ENCODE measurements around the gene C3orf70. TPM values are rescaled to one million over a fixed set of nuclear protein-coding genes. Genes with fewer than 3 reads are reported as not detected.

Gene C3orf70
- total RNA-seq, 4 donors from 2014 or later: 13.9 to 16.4 (median 14.8) TPM

- in situ Hi-C loops (cut with MboI; ENCODE audit: low pct_ligation_motif_present in 1 of 4, low pct_unique_long_range_greater_than_20kb in 1 of 4, low sequenced_read_pairs in 3 of 4): loop anchor here in 3 of 4 donors (25.0 kb wide), 1 partner anchor 310 kb away; no protein-coding TSS in a partner anchor
- no peaks in the 10 kb centered on the region for H3K27me3 ChIP-seq
- DNase-seq: no peak
- H3K27ac ChIP-seq: no peak overlapping the region
- H3K9me3 ChIP-seq: no peaks in the 10 kb centered on the region
- H3K4me3 ChIP-seq: no peak overlapping the region
- intact Hi-C loops (cut with DNase I; ENCODE audit: low total_unique reads): no loop called here
- 79 to 87% methylated on average over 2 of the region's 2 CpGs for WGBS, 2 donors (ENCODE audit: low coverage in 1 of 2)
- no peak for TF ChIP-seq EP300 (IDR thresholded peaks at IDR 0.05; ENCODE audit: low read depth)
- TF ChIP-seq CTCF (IDR thresholded peaks at IDR 0.05): no peak
- TF ChIP-seq POLR2A (IDR thresholded peaks at IDR 0.05): no peak
- no peak for TF ChIP-seq POLR2AphosphoS5 (IDR thresholded peaks at IDR 0.05)
- peaks cover 0 to 10% (median 4%) of the 10 kb centered on the region in 4 donors for H3K36me3 ChIP-seq
- no peaks in the 10 kb centered on the region for H3K4me1 ChIP-seq
Measured at GRCh38 chr3:185197068-185197467, 44.2 kb upstream of the C3orf70 start.

- TF ChIP-seq CTCF (IDR thresholded peaks at IDR 0.05): no peak
- no peak for TF ChIP-seq POLR2AphosphoS5 (IDR thresholded peaks at IDR 0.05)
- no peak for TF ChIP-seq POLR2A (IDR thresholded peaks at IDR 0.05)
- no peak for TF ChIP-seq EP300 (IDR thresholded peaks at IDR 0.05; ENCODE audit: low read depth)
- Histone ChIP-seq H3K9me3 (no peaks in the 10 kb centered on the region), H3K27me3 (no peaks in the 10 kb centered on the region), H3K36me3 (peaks cover 0 to 10% (median 4%) of the 10 kb centered on the region in 4 donors), H3K4me1 (no peaks in the 10 kb centered on the region), H3K4me3 (no peak overlapping the region), H3K27ac (no peak overlapping the region)
- DNase-seq: no peak
- intact Hi-C loops (cut with DNase I; ENCODE audit: low total_unique reads) (no loop called here), in situ Hi-C loops (cut with MboI; ENCODE audit: low pct_ligation_motif_present in 1 of 4, low pct_unique_long_range_greater_than_20kb in 1 of 4, low sequenced_read_pairs in 3 of 4) (loop anchor here in 3 of 4 donors (25.0 kb wide), 1 partner anchor 308 kb away; no protein-coding TSS in a partner anchor)
- WGBS, 2 donors (ENCODE audit: low coverage in 1 of 2): 91 to 100% methylated on average over 2 to 4 of the region's 4 CpGs
Measured at GRCh38 chr3:185195652-185196051, 42.8 kb upstream of the C3orf70 start.

- intact Hi-C loops (cut with DNase I; ENCODE audit: low total_unique reads) (no loop called here), in situ Hi-C loops (cut with MboI; ENCODE audit: low pct_ligation_motif_present in 1 of 4, low pct_unique_long_range_greater_than_20kb in 1 of 4, low sequenced_read_pairs in 3 of 4) (loop anchor here (10.0 to 25.0 kb wide), 2 partner anchors 302 to 314 kb away; no protein-coding TSS in a partner anchor)
- Histone ChIP-seq H3K27ac (no peak overlapping the region), H3K27me3 (no peaks in the 10 kb centered on the region), H3K9me3 (no peaks in the 10 kb centered on the region), H3K4me3 (no peak overlapping the region), H3K4me1 (no peaks in the 10 kb centered on the region), H3K36me3 (peaks cover 0 to 10% (median 0%) of the 10 kb centered on the region in 4 donors)
- DNase-seq: no peak
- TF ChIP-seq EP300 (IDR thresholded peaks at IDR 0.05; ENCODE audit: low read depth) (no peak), CTCF (IDR thresholded peaks at IDR 0.05) (no peak), POLR2A (IDR thresholded peaks at IDR 0.05) (no peak), POLR2AphosphoS5 (IDR thresholded peaks at IDR 0.05) (no peak)
Measured at GRCh38 chr3:185188816-185189215, 36.0 kb upstream of the C3orf70 start.

GRCh38 chr3:185187391-185187790 is 34.5 kb upstream of the C3orf70 start:
- no peak for DNase-seq
- no peaks in the 10 kb centered on the region for H3K4me1 ChIP-seq
- no peak overlapping the region for H3K4me3 ChIP-seq
- intact Hi-C loops (cut with DNase I; ENCODE audit: low total_unique reads): no loop called here
- H3K27ac ChIP-seq: no peak overlapping the region
- 57% methylated on average over 2 of the region's 2 CpGs; no CpG with 5 or more reads in 1 of the 2 donors for WGBS, 2 donors (ENCODE audit: low coverage in 1 of 2)
- TF ChIP-seq EP300 (IDR thresholded peaks at IDR 0.05; ENCODE audit: low read depth) (no peak), POLR2A (IDR thresholded peaks at IDR 0.05) (no peak), POLR2AphosphoS5 (IDR thresholded peaks at IDR 0.05) (no peak), CTCF (IDR thresholded peaks at IDR 0.05) (no peak)
- in situ Hi-C loops (cut with MboI; ENCODE audit: low pct_ligation_motif_present in 1 of 4, low pct_unique_long_range_greater_than_20kb in 1 of 4, low sequenced_read_pairs in 3 of 4): loop anchor here (10.0 to 25.0 kb wide), 2 partner anchors 300 to 313 kb away; no protein-coding TSS in a partner anchor
- no peaks in the 10 kb centered on the region for H3K9me3 ChIP-seq
- peaks cover 0 to 3% (median 0%) of the 10 kb centered on the region in 4 donors for H3K36me3 ChIP-seq
- no peaks in the 10 kb centered on the region for H3K27me3 ChIP-seq
